ENCODE measurements around the gene GSPT1.

DNA sequence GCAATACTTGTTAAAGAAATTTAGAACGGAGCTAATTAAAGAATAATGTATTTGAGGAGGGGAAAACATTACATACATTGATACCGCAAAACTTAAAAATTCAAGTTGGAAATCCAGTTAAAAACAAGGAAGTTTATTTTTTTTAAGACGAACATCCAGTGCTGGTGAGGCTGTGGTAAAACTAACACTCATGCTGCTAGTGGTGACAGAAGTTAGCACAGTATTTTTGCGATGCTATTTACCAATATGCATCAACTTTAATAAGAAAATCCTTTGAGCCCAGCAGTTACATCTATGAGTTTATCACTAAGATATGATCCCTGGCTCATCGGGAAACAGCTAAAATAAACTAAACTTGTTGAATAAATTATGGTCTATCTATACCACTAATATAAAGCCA lies 31.7 kb downstream of the GSPT1 start:
- TF ChIP-seq YY1 (IDR thresholded peaks at IDR 0.05; ENCODE audit: low read depth) (no peak), RAD21 (IDR thresholded peaks at IDR 0.05; ENCODE audit: low read depth) (no peak), TAF1 (IDR thresholded peaks at IDR 0.05; ENCODE audit: low read depth) (no peak), EGR1 (IDR thresholded peaks at IDR 0.05) (no peak), CEBPB (IDR thresholded peaks at IDR 0.05) (no peak), USF1 (IDR thresholded peaks at IDR 0.05) (no peak), EP300 (IDR thresholded peaks at IDR 0.05; ENCODE audit: borderline replicate concordance) (no peak), ZBTB7A (IDR thresholded peaks at IDR 0.05; ENCODE audit: low read depth) (no peak), TCF12 (IDR thresholded peaks at IDR 0.05; ENCODE audit: low read depth) (no peak), FOXM1 (IDR thresholded peaks at IDR 0.05; ENCODE audit: borderline replicate concordance, low read depth) (no peak), NFIC (IDR thresholded peaks at IDR 0.05) (no peak)
- TF ChIP-seq, protein P1, sequence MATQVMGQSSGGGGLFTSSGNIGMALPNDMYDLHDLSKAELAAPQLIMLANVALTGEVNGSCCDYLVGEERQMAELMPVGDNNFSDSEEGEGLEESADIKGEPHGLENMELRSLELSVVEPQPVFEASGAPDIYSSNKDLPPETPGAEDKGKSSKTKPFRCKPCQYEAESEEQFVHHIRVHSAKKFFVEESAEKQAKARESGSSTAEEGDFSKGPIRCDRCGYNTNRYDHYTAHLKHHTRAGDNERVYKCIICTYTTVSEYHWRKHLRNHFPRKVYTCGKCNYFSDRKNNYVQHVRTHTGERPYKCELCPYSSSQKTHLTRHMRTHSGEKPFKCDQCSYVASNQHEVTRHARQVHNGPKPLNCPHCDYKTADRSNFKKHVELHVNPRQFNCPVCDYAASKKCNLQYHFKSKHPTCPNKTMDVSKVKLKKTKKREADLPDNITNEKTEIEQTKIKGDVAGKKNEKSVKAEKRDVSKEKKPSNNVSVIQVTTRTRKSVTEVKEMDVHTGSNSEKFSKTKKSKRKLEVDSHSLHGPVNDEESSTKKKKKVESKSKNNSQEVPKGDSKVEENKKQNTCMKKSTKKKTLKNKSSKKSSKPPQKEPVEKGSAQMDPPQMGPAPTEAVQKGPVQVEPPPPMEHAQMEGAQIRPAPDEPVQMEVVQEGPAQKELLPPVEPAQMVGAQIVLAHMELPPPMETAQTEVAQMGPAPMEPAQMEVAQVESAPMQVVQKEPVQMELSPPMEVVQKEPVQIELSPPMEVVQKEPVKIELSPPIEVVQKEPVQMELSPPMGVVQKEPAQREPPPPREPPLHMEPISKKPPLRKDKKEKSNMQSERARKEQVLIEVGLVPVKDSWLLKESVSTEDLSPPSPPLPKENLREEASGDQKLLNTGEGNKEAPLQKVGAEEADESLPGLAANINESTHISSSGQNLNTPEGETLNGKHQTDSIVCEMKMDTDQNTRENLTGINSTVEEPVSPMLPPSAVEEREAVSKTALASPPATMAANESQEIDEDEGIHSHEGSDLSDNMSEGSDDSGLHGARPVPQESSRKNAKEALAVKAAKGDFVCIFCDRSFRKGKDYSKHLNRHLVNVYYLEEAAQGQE (IDR thresholded peaks at IDR 0.05; ENCODE audit: low read depth) = no peak
- TF ChIP-seq, protein P2, sequence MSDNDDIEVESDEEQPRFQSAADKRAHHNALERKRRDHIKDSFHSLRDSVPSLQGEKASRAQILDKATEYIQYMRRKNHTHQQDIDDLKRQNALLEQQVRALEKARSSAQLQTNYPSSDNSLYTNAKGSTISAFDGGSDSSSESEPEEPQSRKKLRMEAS (IDR thresholded peaks at IDR 0.05) = no peak

Data from Ishikawa (cell line).